ENCODE measurements around the gene ESYT1.

The ESYT1 gene

DNA sequence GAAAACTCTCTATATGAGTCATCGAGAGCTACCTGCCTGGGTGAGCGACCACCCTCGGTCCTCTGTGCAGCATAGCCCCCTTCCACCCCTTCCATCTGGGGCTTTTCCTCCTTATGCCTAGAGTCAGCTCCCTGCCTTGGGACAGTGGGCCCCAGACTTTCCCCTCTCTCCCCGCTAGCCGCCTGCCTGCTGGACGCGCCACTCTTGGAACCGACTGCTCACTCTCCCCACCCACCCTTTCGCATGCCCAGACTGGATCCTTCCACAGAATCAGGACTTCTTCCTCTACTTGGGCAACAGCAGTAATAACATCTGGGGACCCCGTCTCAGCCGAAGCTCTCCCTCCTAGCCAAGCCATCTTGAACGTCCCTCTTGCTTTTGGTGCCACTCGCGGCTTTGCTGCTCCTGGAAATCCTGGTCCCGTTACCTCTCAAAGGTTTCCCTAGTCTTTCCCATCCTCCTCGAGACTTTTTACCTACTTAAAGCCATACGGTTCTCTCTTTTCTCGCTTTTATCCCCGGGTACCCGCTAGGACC, 671 bp downstream of the ESYT1 start:
- DNase-seq (ENCODE audit: low read depth), result no peak
- TF ChIP-seq, protein P1, sequence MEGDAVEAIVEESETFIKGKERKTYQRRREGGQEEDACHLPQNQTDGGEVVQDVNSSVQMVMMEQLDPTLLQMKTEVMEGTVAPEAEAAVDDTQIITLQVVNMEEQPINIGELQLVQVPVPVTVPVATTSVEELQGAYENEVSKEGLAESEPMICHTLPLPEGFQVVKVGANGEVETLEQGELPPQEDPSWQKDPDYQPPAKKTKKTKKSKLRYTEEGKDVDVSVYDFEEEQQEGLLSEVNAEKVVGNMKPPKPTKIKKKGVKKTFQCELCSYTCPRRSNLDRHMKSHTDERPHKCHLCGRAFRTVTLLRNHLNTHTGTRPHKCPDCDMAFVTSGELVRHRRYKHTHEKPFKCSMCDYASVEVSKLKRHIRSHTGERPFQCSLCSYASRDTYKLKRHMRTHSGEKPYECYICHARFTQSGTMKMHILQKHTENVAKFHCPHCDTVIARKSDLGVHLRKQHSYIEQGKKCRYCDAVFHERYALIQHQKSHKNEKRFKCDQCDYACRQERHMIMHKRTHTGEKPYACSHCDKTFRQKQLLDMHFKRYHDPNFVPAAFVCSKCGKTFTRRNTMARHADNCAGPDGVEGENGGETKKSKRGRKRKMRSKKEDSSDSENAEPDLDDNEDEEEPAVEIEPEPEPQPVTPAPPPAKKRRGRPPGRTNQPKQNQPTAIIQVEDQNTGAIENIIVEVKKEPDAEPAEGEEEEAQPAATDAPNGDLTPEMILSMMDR (conservative IDR thresholded peaks at IDR 0.05; ENCODE audit: low read depth, low read length), result no peak
- peak overlapping the region; percentile 83 for H3K4me3 ChIP-seq (ENCODE audit: low read length)

- H3K4me3 ChIP-seq (ENCODE audit: low read length), result peak overlapping the region; percentile 83
- DNase-seq (ENCODE audit: low read depth), result no peak
- TF ChIP-seq, protein P1 (conservative IDR thresholded peaks at IDR 0.05; ENCODE audit: low read depth, low read length), result no peak
These were observed 1.3 kb downstream of the ESYT1 start for GRCh38 chr12:56129206-56129941.

- peak overlapping the region; percentile 83 for H3K4me3 ChIP-seq (ENCODE audit: low read length)
- no peak for DNase-seq (ENCODE audit: low read depth)
- TF ChIP-seq, protein P1 (conservative IDR thresholded peaks at IDR 0.05; ENCODE audit: low read depth, low read length), result no peak
These were observed 2.0 kb downstream of the ESYT1 start for GRCh38 chr12:56129942-56130495.

- H3K4me3 ChIP-seq (ENCODE audit: low read length), result no peak overlapping the region
- TF ChIP-seq, protein P1 (conservative IDR thresholded peaks at IDR 0.05; ENCODE audit: low read depth, low read length), result no peak
- DNase-seq (ENCODE audit: low read depth), result no peak
These were observed 2.8 kb downstream of the ESYT1 start for GRCh38 chr12:56130876-56131275.

GRCh38 chr12:56134897-56135296, 6.8 kb downstream of the ESYT1 start:
- TF ChIP-seq, protein P1 (conservative IDR thresholded peaks at IDR 0.05; ENCODE audit: low read depth, low read length), result no peak
- H3K4me3 ChIP-seq (ENCODE audit: low read length), result no peak overlapping the region
- no peak for DNase-seq (ENCODE audit: low read depth)

GRCh38 chr12:56137853-56138571, 9.9 kb downstream of the ESYT1 start:
- no peak for DNase-seq (ENCODE audit: low read depth)
- TF ChIP-seq, protein P1 (conservative IDR thresholded peaks at IDR 0.05; ENCODE audit: low read depth, low read length), result no peak
- no peak overlapping the region for H3K4me3 ChIP-seq (ENCODE audit: low read length)
